H9 (cell line): ENCODE results near the gene MEIS2. TPM values are rescaled to one million over a fixed set of nuclear protein-coding genes. Genes with fewer than 3 reads are reported as not detected.

Experiments
- DNase-seq: peaks from one replicate; pipeline ENCODE4 v3.0.0-alpha.2; 2017
- H2AFZ ChIP-seq: one replicate; pipeline ENCODE4 v1.6.1; 2013; ENCODE audit warnings: mild to moderate bottlenecking, low read length, control low read depth, moderate library complexity
- H2AK5ac ChIP-seq: 2 replicates; pipeline ENCODE4 v1.6.1; 2013; ENCODE audit warnings: low read length, control low read depth, mixed read lengths; ENCODE audit not compliant: insufficient read length
- H2BK120ac ChIP-seq: one replicate; pipeline ENCODE4 v1.6.1; 2013; ENCODE audit warnings: low read depth, mild to moderate bottlenecking, low read length, control low read depth, inconsistent platforms; ENCODE audit not compliant: poor library complexity, severe bottlenecking
- H2BK12ac ChIP-seq: 2 replicates; pipeline ENCODE4 v1.6.1; 2013; ENCODE audit warnings: low read length, control low read depth, mixed read lengths, low read depth; ENCODE audit not compliant: insufficient read length
- H2BK15ac ChIP-seq: 2 replicates; pipeline ENCODE4 v1.6.1; 2013; ENCODE audit warnings: low read depth, low read length, control low read depth
- H2BK20ac ChIP-seq: one replicate; pipeline ENCODE4 v1.6.1; 2013; ENCODE audit warnings: low read depth, mild to moderate bottlenecking, low read length, control low read depth, inconsistent platforms; ENCODE audit not compliant: poor library complexity, severe bottlenecking
- H2BK5ac ChIP-seq: 2 replicates; pipeline ENCODE4 v1.6.1; 2013; ENCODE audit warnings: low read length, control low read depth, mixed read lengths; ENCODE audit not compliant: insufficient read length
- H3K14ac ChIP-seq: 2 replicates; pipeline ENCODE4 v1.6.1; 2013; ENCODE audit warnings: low read length, control low read depth; ENCODE audit not compliant: insufficient read depth
- H3K18ac ChIP-seq: 2 replicates; pipeline ENCODE4 v1.6.1; 2013; ENCODE audit warnings: low read depth, mild to moderate bottlenecking, mixed read lengths, low read length, control low read depth; ENCODE audit not compliant: insufficient read length
- H3K23ac ChIP-seq: 2 replicates; pipeline ENCODE4 v1.6.1; 2013; ENCODE audit warnings: low read length, control low read depth, mixed read lengths, low read depth; ENCODE audit not compliant: insufficient read length
- H3K23me2 ChIP-seq: 2 replicates; pipeline ENCODE4 v1.6.1; 2013; ENCODE audit warnings: low read depth, mild to moderate bottlenecking, mixed read lengths, low read length, control low read depth; ENCODE audit not compliant: insufficient read length, poor library complexity, severe bottlenecking
- H3K27ac ChIP-seq: 2 replicates; pipeline ENCODE4 v1.5.1; 2013; ENCODE audit warnings: low read length, control low read depth, mixed read lengths, low read depth; ENCODE audit not compliant: insufficient read length
- H3K27me3 ChIP-seq: 2 replicates; pipeline ENCODE4 v1.6.1; 2013; ENCODE audit warnings: low read length, control low read depth, inconsistent platforms; ENCODE audit not compliant: insufficient read depth
- H3K4ac ChIP-seq: 2 replicates; pipeline ENCODE4 v1.6.1; 2013; ENCODE audit warnings: low read depth, mild to moderate bottlenecking, control low read depth, inconsistent platforms, low read length, moderate library complexity
- H3K4me1 ChIP-seq: 2 replicates; pipeline ENCODE4 v1.6.1; 2013; ENCODE audit warnings: low read length, control low read depth, inconsistent platforms; ENCODE audit not compliant: insufficient read depth
- H3K4me2 ChIP-seq: 2 replicates; pipeline ENCODE4 v1.6.1; 2013; ENCODE audit warnings: low read length, control low read depth, mixed read lengths; ENCODE audit not compliant: insufficient read length, insufficient read depth
- H3K56ac ChIP-seq: 2 replicates; pipeline ENCODE4 v1.6.1; 2013; ENCODE audit warnings: low read depth, mild to moderate bottlenecking, mixed read lengths, low read length, control low read depth; ENCODE audit not compliant: insufficient read length
- H3K79me1 ChIP-seq: 2 replicates; pipeline ENCODE4 v1.6.1; 2013; ENCODE audit warnings: low read depth, mild to moderate bottlenecking, moderate library complexity, low read length, control low read depth, inconsistent platforms; ENCODE audit not compliant: insufficient read depth, poor library complexity, severe bottlenecking
- H3K79me2 ChIP-seq: 2 replicates; pipeline ENCODE4 v1.6.1; 2013; ENCODE audit warnings: low read length, control low read depth, inconsistent platforms; ENCODE audit not compliant: insufficient read depth
- H3K9ac ChIP-seq: 2 replicates; pipeline ENCODE4 v1.6.1; 2013; ENCODE audit warnings: low read length, control low read depth, mixed read lengths; ENCODE audit not compliant: insufficient read length; ENCODE audit errors: extremely low read depth
- H3K9me3 ChIP-seq: one replicate; pipeline ENCODE4 v1.6.1; 2013; ENCODE audit warnings: low read depth, low read length, inconsistent platforms; ENCODE audit not compliant: control insufficient read depth
- H3T11ph ChIP-seq: one replicate; pipeline ENCODE4 v1.6.1; 2013; ENCODE audit warnings: mild to moderate bottlenecking, low read length, control low read depth, inconsistent platforms
- H4K20me1 ChIP-seq: one replicate; pipeline ENCODE4 v1.6.1; 2013; ENCODE audit not compliant: control insufficient read depth, insufficient read length, insufficient read depth
- H4K5ac ChIP-seq: 2 replicates; pipeline ENCODE4 v1.6.1; 2013; ENCODE audit warnings: low read depth, mild to moderate bottlenecking, mixed read lengths, low read length, control low read depth; ENCODE audit not compliant: insufficient read length
- H4K8ac ChIP-seq: replicated peaks from 2 replicates; pipeline ENCODE4 v1.6.1; 2013; ENCODE audit warnings: low read length, control low read depth, mixed read lengths, low read depth; ENCODE audit not compliant: insufficient read length
- H4K91ac ChIP-seq: 2 replicates; pipeline ENCODE4 v1.6.1; 2013; ENCODE audit warnings: low read depth, mild to moderate bottlenecking, moderate library complexity, mixed read lengths, low read length, control low read depth; ENCODE audit not compliant: insufficient read length
- H3K27ac Mint-ChIP-seq, 3 experiments: 2 replicates in 2 of 3; 3 replicates in 1 of 3; pipeline ENCODE4 v1.8.0; 2020 to 2021; ENCODE audit warnings: mixed read lengths in 3 of 3, mild to moderate bottlenecking in 1 of 3, moderate library complexity in 1 of 3
- H3K27me3 Mint-ChIP-seq: 2 replicates; pipeline ENCODE4 v1.8.0; 2021; ENCODE audit warnings: low read depth, mild to moderate bottlenecking, moderate library complexity, mixed read lengths
- H3K36me3 Mint-ChIP-seq, 3 experiments: 2 replicates in 2 of 3; 3 replicates in 1 of 3; pipeline ENCODE4 v1.8.0; 2020 to 2021; ENCODE audit warnings: low read depth in 3 of 3, mixed read lengths in 3 of 3; ENCODE audit not compliant: insufficient read depth in 1 of 3
- H3K4me1 Mint-ChIP-seq, 2 experiments: 2 replicates each; pipeline ENCODE4 v1.8.0; 2020; ENCODE audit warnings: mixed read lengths in 2 of 2
- H3K4me3 Mint-ChIP-seq, 2 experiments: 2 replicates in 1 of 2; 3 replicates in 1 of 2; pipeline ENCODE4 v1.8.0; 2020 to 2021; ENCODE audit warnings: mild to moderate bottlenecking in 2 of 2, mixed read lengths in 2 of 2, moderate library complexity in 1 of 2
- H3K9me3 Mint-ChIP-seq, 2 experiments: 2 replicates in 1 of 2; 3 replicates in 1 of 2; pipeline ENCODE4 v1.8.0; 2020; ENCODE audit warnings: mild to moderate bottlenecking in 2 of 2, mixed read lengths in 2 of 2, moderate library complexity in 1 of 2
- CTCF ChIP-seq: fragments of 200-600 bp; sonication (generic); conservative IDR thresholded peaks from 3 replicates; pipeline ENCODE4 v1.8.0; 2021; ENCODE audit warnings: antibody characterized with exemption, mild to moderate bottlenecking
- WGBS: extraction: QIAGEN DNeasy Blood & Tissue Kit; methylation state at CpG from one replicate; pipeline ENCODE4 v1.1.7; 2013; ENCODE audit warnings: missing lambda C conversion rate, low lambda C conversion rate, mixed read lengths; ENCODE audit not compliant: insufficient read length; ENCODE audit errors: extremely low coverage; 5-methylcytosine and 5-hydroxymethylcytosine counted together
- total RNA-seq: library from RNA; stranded (reverse); gene quantifications from 2 replicates; pipeline ENCODE4 v1.2.1, GENCODE V29; 2021

MEIS2 gene
- total RNA-seq, 1 experiment from 2014 or later = 0.35 TPM

GRCh38 chr15:36888011-36888992, 212.0 kb downstream of the MEIS2 start:
- peaks cover 58% of the 10 kb centered on the region for H3K27me3 ChIP-seq
- no peaks in the 10 kb centered on the region for H3K36me3 Mint-ChIP-seq

More at GRCh38 chr15:36888011-36888992, 212.0 kb downstream of the MEIS2 start:
- no peak for DNase-seq
- Mint-ChIP-seq H3K4me1 (peaks cover 45 to 59% of the 10 kb centered on the region in 2 experiments), H3K27me3 (peaks cover 98% of the 10 kb centered on the region), H3K4me3 (peak overlapping the region; percentile 43 to 74), H3K27ac (no peak overlapping the region), H3K9me3 (peaks cover 0 to 2% of the 10 kb centered on the region in 2 experiments; a peak in 2 of 5 replicates)
- Histone ChIP-seq H3K18ac (no peak overlapping the region), H3K4me1 (no peaks in the 10 kb centered on the region), H2AK5ac (no peak overlapping the region), H2BK120ac (no peak overlapping the region), H4K20me1 (no peaks in the 10 kb centered on the region), H3T11ph (no peak overlapping the region), H3K79me1 (no peaks in the 10 kb centered on the region), H3K27ac (no peak overlapping the region), H3K79me2 (no peaks in the 10 kb centered on the region), H3K23me2 (peaks cover 12% of the 10 kb centered on the region), H4K5ac (no peak overlapping the region), H3K4ac (no peak overlapping the region), H3K14ac (no peak overlapping the region; the same call in 1 of the 2 replicates), H2BK12ac (no peak overlapping the region), H2AFZ (no peak overlapping the region), H2BK20ac (no peak overlapping the region), H2BK5ac (no peak overlapping the region), H3K4me2 (peak overlapping the region; percentile 80), H3K9me3 (no peaks in the 10 kb centered on the region), H2BK15ac (no peak overlapping the region), H3K9ac (no peak overlapping the region), H4K8ac (no peak overlapping the region), H3K56ac (no peak overlapping the region), H4K91ac (no peak overlapping the region), H3K23ac (no peak overlapping the region)
- WGBS = no CpG with 5 or more reads among the region's 51 CpGs
- no peak for TF ChIP-seq CTCF
